Smooth muscle cell (in vitro differentiated cells): ENCODE results near the gene RICTOR. TPM values are rescaled to one million over a fixed set of nuclear protein-coding genes. Genes with fewer than 3 reads are reported as not detected.

ENCODE experiments used
- DNase-seq: peaks from one replicate; lab custom pipeline; 2025; ENCODE audit not compliant: unreplicated experiment; lab: John Stamatoyannopoulos, UW
- H2AFZ ChIP-seq: fragments of 200-600 bp; sonication (generic); 2 replicates; pipeline ENCODE4 v1.6.0; 2016; ENCODE audit warnings: antibody characterized with exemption, low read depth, mild to moderate bottlenecking
- H3F3A ChIP-seq: fragments of 200-600 bp; sonication (generic); 2 replicates; pipeline ENCODE4 v1.6.0; 2017; ENCODE audit warnings: antibody characterized with exemption, low read depth
- H3K27ac ChIP-seq: fragments of 200-600 bp; sonication (generic); 2 replicates; pipeline ENCODE4 v1.5.1; 2016; ENCODE audit warnings: low read depth, mild to moderate bottlenecking
- H3K27me3 ChIP-seq: fragments of 200-600 bp; sonication (generic); 2 replicates; pipeline ENCODE4 v1.6.1; 2016; ENCODE audit warnings: low read depth, mild to moderate bottlenecking
- H3K36me3 ChIP-seq: fragments of 200-600 bp; sonication (generic); 2 replicates; pipeline ENCODE4 v1.5.1; 2016; ENCODE audit warnings: low read depth
- H3K4me1 ChIP-seq: fragments of 200-600 bp; sonication (generic); 2 replicates; pipeline ENCODE4 v1.5.1; 2016; ENCODE audit warnings: low read depth
- H3K4me2 ChIP-seq: fragments of 200-600 bp; sonication (generic); 2 replicates; pipeline ENCODE4 v1.6.0; 2016; ENCODE audit warnings: mild to moderate bottlenecking
- H3K4me3 ChIP-seq: fragments of 200-600 bp; sonication (generic); 2 replicates; pipeline ENCODE4 v1.5.1; 2016; ENCODE audit warnings: mild to moderate bottlenecking
- H3K79me2 ChIP-seq: fragments of 200-600 bp; sonication (generic); 2 replicates; pipeline ENCODE4 v1.6.0; 2016; ENCODE audit warnings: low read depth, mild to moderate bottlenecking
- H3K9ac ChIP-seq: fragments of 200-600 bp; sonication (generic); 2 replicates; pipeline ENCODE4 v1.6.0; 2016; ENCODE audit warnings: low read depth
- H3K9me3 ChIP-seq: fragments of 200-600 bp; sonication (generic); replicated peaks from 2 replicates; pipeline ENCODE4 v1.5.1; 2016; ENCODE audit warnings: low read depth
- H4K20me1 ChIP-seq: fragments of 200-600 bp; sonication (generic); 2 replicates; pipeline ENCODE4 v1.6.0; 2016; ENCODE audit warnings: low read depth
- WGBS: methylation state at CpG from one replicate; pipeline ENCODE4 v1.1.7; 2016; ENCODE audit warnings: low lambda C conversion rate; 5-methylcytosine and 5-hydroxymethylcytosine counted together
- polyA plus RNA-seq: library from polyadenylated mRNA; unstranded; fragments of >200 nt; fragmentation: Nextera tagmentation; extraction: Ambion mirVana; gene quantifications from 2 replicates; pipeline ENCODE4 v1.2.1, GENCODE V29; 2016
- total RNA-seq: library from RNA; depleted of rRNA; stranded (reverse); fragments of >200 nt; gene quantifications from 2 replicates; pipeline ENCODE4 v1.2.3, GENCODE V29; 2014
- TF ChIP-seq, protein P1 (sequence below): fragments of 200-600 bp; sonication (generic); IDR thresholded peaks from 2 replicates; pipeline ENCODE4 v1.5.1; 2017; ENCODE audit warnings: borderline replicate concordance, mild to moderate bottlenecking, antibody characterized with exemption; ENCODE audit not compliant: insufficient read depth, poor library complexity, severe bottlenecking

Gene RICTOR
- total and polyA plus RNA-seq, 2 experiments from 2014 or later, result 3.6 to 30.2 TPM

DNA sequence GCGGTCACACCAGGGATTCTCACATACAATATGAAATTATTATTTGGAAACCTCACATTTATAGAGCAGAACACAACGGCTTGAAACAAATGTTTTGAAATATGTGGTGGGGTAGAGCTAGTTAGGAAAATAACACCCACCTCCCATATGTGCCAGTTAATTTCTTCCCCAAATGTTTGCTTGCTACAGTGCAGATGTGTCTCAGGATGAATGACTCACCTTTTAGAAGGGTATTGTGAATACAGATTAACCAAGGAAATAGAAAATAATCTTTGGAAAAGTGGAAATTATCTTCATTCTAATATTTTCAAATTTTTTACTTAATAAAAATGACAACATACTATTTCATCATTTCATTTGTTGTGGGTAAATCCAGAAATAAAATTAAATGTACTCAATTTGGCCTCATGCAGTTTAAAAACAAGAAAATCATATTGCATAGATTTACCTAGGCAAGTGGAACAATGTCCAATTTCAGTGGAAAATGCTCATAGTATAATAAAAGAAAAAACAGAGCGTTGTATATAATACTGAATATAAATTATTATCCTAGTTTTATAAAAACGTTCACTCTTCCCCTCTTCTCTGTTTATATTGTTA lies 39.3 kb upstream of the RICTOR start:
- no peaks in the 10 kb centered on the region for H3K4me1 ChIP-seq
- no peaks in the 10 kb centered on the region for H3F3A ChIP-seq
- no peaks in the 10 kb centered on the region for H3K9me3 ChIP-seq
- no peak overlapping the region for H3K27ac ChIP-seq
- no peaks in the 10 kb centered on the region for H3K79me2 ChIP-seq
- H3K4me2 ChIP-seq, result no peak overlapping the region
- no peaks in the 10 kb centered on the region for H3K36me3 ChIP-seq
- no peak overlapping the region for H2AFZ ChIP-seq
- no peak overlapping the region for H3K4me3 ChIP-seq
- 87% methylated on average over 4 of the region's 4 CpGs for WGBS
- TF ChIP-seq, protein P1, sequence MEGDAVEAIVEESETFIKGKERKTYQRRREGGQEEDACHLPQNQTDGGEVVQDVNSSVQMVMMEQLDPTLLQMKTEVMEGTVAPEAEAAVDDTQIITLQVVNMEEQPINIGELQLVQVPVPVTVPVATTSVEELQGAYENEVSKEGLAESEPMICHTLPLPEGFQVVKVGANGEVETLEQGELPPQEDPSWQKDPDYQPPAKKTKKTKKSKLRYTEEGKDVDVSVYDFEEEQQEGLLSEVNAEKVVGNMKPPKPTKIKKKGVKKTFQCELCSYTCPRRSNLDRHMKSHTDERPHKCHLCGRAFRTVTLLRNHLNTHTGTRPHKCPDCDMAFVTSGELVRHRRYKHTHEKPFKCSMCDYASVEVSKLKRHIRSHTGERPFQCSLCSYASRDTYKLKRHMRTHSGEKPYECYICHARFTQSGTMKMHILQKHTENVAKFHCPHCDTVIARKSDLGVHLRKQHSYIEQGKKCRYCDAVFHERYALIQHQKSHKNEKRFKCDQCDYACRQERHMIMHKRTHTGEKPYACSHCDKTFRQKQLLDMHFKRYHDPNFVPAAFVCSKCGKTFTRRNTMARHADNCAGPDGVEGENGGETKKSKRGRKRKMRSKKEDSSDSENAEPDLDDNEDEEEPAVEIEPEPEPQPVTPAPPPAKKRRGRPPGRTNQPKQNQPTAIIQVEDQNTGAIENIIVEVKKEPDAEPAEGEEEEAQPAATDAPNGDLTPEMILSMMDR, result no peak
- DNase-seq, result no peak
- H4K20me1 ChIP-seq, result no peaks in the 10 kb centered on the region
- H3K27me3 ChIP-seq, result peaks cover 6% of the 10 kb centered on the region
- no peak overlapping the region for H3K9ac ChIP-seq

DNA sequence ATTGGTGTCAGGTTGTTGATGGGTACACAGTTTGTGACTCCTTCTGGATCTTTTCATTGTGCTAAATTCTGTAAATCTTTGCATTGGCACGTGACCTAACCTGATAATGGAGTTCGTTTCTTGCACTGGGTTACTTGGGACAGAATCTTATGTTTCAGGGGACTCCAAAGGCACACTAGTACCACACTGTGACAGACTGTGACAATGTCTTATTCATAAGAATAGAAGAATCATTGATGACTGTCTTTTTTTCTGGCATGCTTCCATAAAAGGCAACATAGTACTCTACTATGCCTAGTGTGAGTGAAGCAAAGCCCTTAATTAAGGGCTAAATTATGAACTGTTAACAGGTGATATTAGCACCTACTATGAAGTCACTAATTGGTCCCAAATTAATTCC lies 35.4 kb upstream of the RICTOR start:
- Histone ChIP-seq H4K20me1 (no peaks in the 10 kb centered on the region), H3K4me1 (no peaks in the 10 kb centered on the region), H2AFZ (peak overlapping the region; percentile 10), H3K36me3 (no peaks in the 10 kb centered on the region), H3K79me2 (no peaks in the 10 kb centered on the region), H3K27me3 (peaks cover 6% of the 10 kb centered on the region), H3K9me3 (no peaks in the 10 kb centered on the region), H3K9ac (no peak overlapping the region), H3F3A (no peaks in the 10 kb centered on the region), H3K27ac (no peak overlapping the region), H3K4me3 (no peak overlapping the region), H3K4me2 (no peak overlapping the region)
- no peak for DNase-seq
- 87% methylated on average over 2 of the region's 2 CpGs for WGBS
- TF ChIP-seq, protein P1, result no peak

DNA sequence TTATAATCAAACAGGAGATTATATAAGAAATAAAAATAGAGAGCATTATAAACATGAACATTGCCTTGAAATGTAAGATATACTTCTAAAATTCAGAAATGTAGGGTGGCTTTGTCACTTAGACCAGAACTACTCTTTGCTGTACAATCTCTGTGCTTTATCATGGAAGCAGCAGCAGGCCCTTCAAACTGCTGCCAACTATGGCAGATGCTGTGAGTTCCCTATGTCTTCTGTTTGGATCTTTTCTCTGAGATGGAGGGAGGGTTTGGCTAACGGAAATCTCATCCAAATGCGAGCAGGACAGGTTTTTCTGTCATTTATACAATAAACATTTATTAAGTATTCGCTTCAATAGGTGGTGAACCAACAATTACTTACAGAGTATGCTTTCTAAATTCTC lies 34.8 kb upstream of the RICTOR start:
- Histone ChIP-seq H3K4me1 (no peaks in the 10 kb centered on the region), H3K27ac (no peak overlapping the region), H4K20me1 (no peaks in the 10 kb centered on the region), H2AFZ (peak overlapping the region; percentile 10), H3K4me2 (no peak overlapping the region), H3K79me2 (no peaks in the 10 kb centered on the region), H3K27me3 (peaks cover 6% of the 10 kb centered on the region), H3K9me3 (no peaks in the 10 kb centered on the region), H3K4me3 (no peak overlapping the region), H3K9ac (no peak overlapping the region), H3F3A (no peaks in the 10 kb centered on the region), H3K36me3 (no peaks in the 10 kb centered on the region)
- WGBS, result 73% methylated on average over 3 of the region's 3 CpGs
- TF ChIP-seq, protein P1, result no peak
- DNase-seq, result no peak

DNA sequence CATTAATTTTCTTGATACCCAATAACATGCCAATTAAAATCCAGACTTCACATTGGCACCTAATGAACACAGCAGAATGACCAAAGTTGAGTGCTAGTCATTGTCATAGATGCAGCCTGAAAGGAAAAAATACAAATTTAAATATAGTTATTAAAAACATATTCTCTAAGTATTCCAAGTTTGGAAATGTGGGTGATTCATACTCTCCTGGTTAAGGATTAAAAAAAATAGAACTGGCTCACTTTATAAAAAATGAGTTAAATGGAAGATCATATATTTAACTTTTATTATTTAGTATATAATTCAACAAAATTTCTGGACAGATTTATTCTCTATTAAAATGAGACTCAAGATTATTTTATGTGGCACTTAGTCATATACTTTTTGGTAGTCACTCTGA lies 33.2 kb upstream of the RICTOR start:
- Histone ChIP-seq H2AFZ (no peak overlapping the region), H3K9me3 (no peaks in the 10 kb centered on the region), H3F3A (no peaks in the 10 kb centered on the region), H3K79me2 (no peaks in the 10 kb centered on the region), H3K4me1 (no peaks in the 10 kb centered on the region), H3K27me3 (peaks cover 6% of the 10 kb centered on the region), H3K9ac (no peak overlapping the region), H3K4me3 (no peak overlapping the region), H3K27ac (no peak overlapping the region), H3K36me3 (no peaks in the 10 kb centered on the region), H3K4me2 (no peak overlapping the region), H4K20me1 (no peaks in the 10 kb centered on the region)
- DNase-seq, result no peak
- TF ChIP-seq, protein P1, result no peak
